Heart right ventricle (tissue), 16 donors: ENCODE results near the gene PAFAH1B1. TPM values are rescaled to one million over a fixed set of nuclear protein-coding genes. Genes with fewer than 3 reads are reported as not detected.
"Not testable (repeated sequence)": the region's sequence is repeated elsewhere in the genome, so short reads cannot be mapped to it uniquely, and the experiment has no call there.

Experiments
- ATAC-seq, 8 donors: fragments of 200-7000 bp; cut with Tn5 transposase; one replicate each; pipeline ENCODE4 v1.9.1; 2020; ENCODE audit warnings: mild to moderate bottlenecking in 8 of 8, moderate library complexity in 8 of 8, moderate number of reproducible peaks in 1 of 8
- DNase-seq, 2 donors: peaks; one replicate each; pipeline ENCODE4 v3.0.0-alpha.2; 2020
- H3K27ac ChIP-seq, 10 donors: fragments of 200-600 bp; sonication (generic) in 2 of 10; one replicate each; pipeline versions ENCODE4 v1.5.0 to v1.8.0; 2020 to 2022; ENCODE audit warnings: mild to moderate bottlenecking in 3 of 10
- H3K27me3 ChIP-seq, 7 donors: fragments of 200-600 bp; one replicate each; pipeline ENCODE4 v1.8.0; 2021 to 2022; ENCODE audit warnings: mild to moderate bottlenecking in 2 of 7
- H3K36me3 ChIP-seq, 9 donors: fragments of 200-600 bp; sonication (generic) in 1 of 9; one replicate each; pipeline versions ENCODE4 v1.5.0 to v1.8.0; 2020 to 2022; ENCODE audit warnings: mild to moderate bottlenecking in 2 of 9
- H3K4me1 ChIP-seq, 9 donors: fragments of 200-600 bp; sonication (generic) in 1 of 9; one replicate each; pipeline versions ENCODE4 v1.5.0 to v1.8.0; 2020 to 2022; ENCODE audit warnings: mild to moderate bottlenecking in 4 of 9
- H3K4me3 ChIP-seq, 10 donors: fragments of 200-600 bp; sonication (generic) in 2 of 10; one replicate each; pipeline versions ENCODE4 v1.5.0 to v1.8.0; 2020 to 2022; ENCODE audit warnings: mild to moderate bottlenecking in 7 of 10, moderate library complexity in 2 of 10
- H3K9me3 ChIP-seq, 11 donors: fragments of 200-600 bp in 10 of 11; sonication (generic) in 2 of 11; one replicate each; pipeline versions ENCODE4 v1.5.0 to v1.8.0; 2013 to 2022; ENCODE audit warnings: mild to moderate bottlenecking in 2 of 11, control low read depth in 1 of 11, moderate library complexity in 1 of 11
- CTCF ChIP-seq, 9 donors: fragments of 200-600 bp; sonication (generic) in 2 of 9; IDR thresholded peaks; one replicate each; pipeline versions ENCODE4 v1.5.0 to v1.8.0; 2021 to 2022; ENCODE audit warnings: antibody characterized with exemption in 9 of 9, mild to moderate bottlenecking in 5 of 9, moderate library complexity in 1 of 9
- WGBS, 2 donors: extraction: QIAGEN DNeasy Blood & Tissue Kit; methylation state at CpG; one replicate each; pipeline ENCODE4 v1.1.7; 2013; ENCODE audit warnings: inconsistent platforms in 1 of 2; 5-methylcytosine and 5-hydroxymethylcytosine counted together
- intact Hi-C, 10 donors: fragments of 100-400 bp; cut with DNase I; formaldehyde crosslinking; loops; one replicate each; pipeline versions ENCODE4 v1.11.1 to v1.14.2; 2022
- polyA plus RNA-seq, 2 donors: library from polyadenylated mRNA; stranded (reverse); fragments of 200-250 nt; gene quantifications; one replicate each; pipeline ENCODE4 v1.2.3, GENCODE V29; 2013
- total RNA-seq, 10 donors: library from RNA; stranded (reverse); fragmentation: NEBNext Ultra II Directional in 3 of 10; extraction: Animal tissue kit (Norgen Biotek cat#: 25700) in 3 of 10; gene quantifications; one replicate each; pipeline versions ENCODE4 v1.2.1 to v1.2.4, GENCODE V29; 2021 to 2023
- donor health status: Arrhythmogenic right ventricular cardiomyopathy.
- donor health status: ischemic (EF 13 %, LVEDD 7.1; RV severe dilation, severe dysfunction).
- donor health status: healthy with polysubstance abuse.
- donor health status: DM: no; HTN: yes; CAD: no.
- donor health status: DM: no; HTN: no; CAD: no.
- donor health status: ischemic (EF 25% LVEDD 6.9; RV normal size, moderate dysfunction).
- donor health status: ischemic (EF 25% LVEDD 5.7; RV mildly dilated, moderate dysfunction).
- donor health status: healthy.
- donor health status: DM: yes; HTN: yes; CAD: no.
- donor health status: Ischemic cardiomyopathy.
- donor health status: ischemic (EF 35%, LVEDD 5.7; RV mildly dilated, moderate dysfunction).
- donor health status: nonischemic (EF 11% LVEDD 7.7; RV severe dilation, severe dysfunction).
- donor health status: DM: yes; HTN: yes; CAD: no.
- donor health status: PGD.
- donor health status: ischemic (EF 29% LVEDD 5.4; RV normal size, mild dysfunction).
- donor health status: nonischemic (EF 23%, LVEDD 6.1; RV moderate dilation, normal function).

Gene PAFAH1B1
- total and polyA plus RNA-seq, 12 donors = 39.3 to 155 (median 130) TPM

- WGBS, 2 donors = 67 to 74% methylated on average over 10 of the region's 10 CpGs
- Histone ChIP-seq H3K27me3 (no peaks in the 10 kb centered on the region), H3K36me3 (peaks cover 0 to 8% (median 0%) of the 10 kb centered on the region in 9 donors), H3K9me3 (peaks cover 0 to 22% (median 0%) of the 10 kb centered on the region in 11 donors), H3K4me1 (peaks cover 2 to 73% (median 30%) of the 10 kb centered on the region in 9 donors), H3K27ac (peak overlapping the region in 1 of 10 donors; percentile 46), H3K4me3 (no peak overlapping the region)
- TF ChIP-seq CTCF (IDR thresholded peaks at IDR 0.05) = no peak
- DNase-seq (no peak), ATAC-seq (no peak)
- intact Hi-C loops = no loop called here
Measured at GRCh38 chr17:2624292-2624731, 30.9 kb downstream of the PAFAH1B1 start.

GRCh38 chr17:2626626-2627219, 33.3 kb downstream of the PAFAH1B1 start:
- H3K4me3 ChIP-seq, DNase-seq, H3K27ac ChIP-seq, ATAC-seq, H3K36me3 ChIP-seq, H3K27me3 ChIP-seq, intact Hi-C loops: not testable (repeated sequence)
- 95 to 96% methylated on average over 7 of the region's 7 CpGs for WGBS, 2 donors
- Histone ChIP-seq H3K4me1 (peaks cover 0 to 85% (median 41%) of the 10 kb centered on the region in 9 donors), H3K9me3 (peaks cover 0 to 24% (median 0%) of the 10 kb centered on the region in 11 donors)

- H3K9me3 ChIP-seq = peaks cover 0 to 24% (median 0%) of the 10 kb centered on the region in 11 donors
- 77 to 93% methylated on average over 2 of the region's 2 CpGs for WGBS, 2 donors
- intact Hi-C loops, H3K27me3 ChIP-seq, H3K36me3 ChIP-seq, H3K27ac ChIP-seq, ATAC-seq, DNase-seq, H3K4me3 ChIP-seq: not testable (repeated sequence)
- H3K4me1 ChIP-seq = peaks cover 0 to 70% (median 52%) of the 10 kb centered on the region in 9 donors
Measured at GRCh38 chr17:2628922-2629321, 35.5 kb downstream of the PAFAH1B1 start.

GRCh38 chr17:2631211-2631610, 37.8 kb downstream of the PAFAH1B1 start:
- Histone ChIP-seq H3K4me1 (peaks cover 0 to 72% (median 52%) of the 10 kb centered on the region in 9 donors), H3K27ac (peak overlapping the region in 1 of 10 donors; percentile 15), H3K27me3 (no peaks in the 10 kb centered on the region), H3K9me3 (peaks cover 0 to 24% (median 0%) of the 10 kb centered on the region in 11 donors), H3K36me3 (peaks cover 0 to 17% (median 0%) of the 10 kb centered on the region in 9 donors), H3K4me3 (no peak overlapping the region)
- no peak for ATAC-seq
- WGBS, 2 donors = 60 to 66% methylated on average over 9 of the region's 9 CpGs
- TF ChIP-seq CTCF (IDR thresholded peaks at IDR 0.05) = no peak
- no peak for DNase-seq
- intact Hi-C loops = no loop called here

GRCh38 chr17:2634361-2634960, 41.0 kb downstream of the PAFAH1B1 start:
- H3K27me3 ChIP-seq = no peaks in the 10 kb centered on the region
- TF ChIP-seq CTCF (IDR thresholded peaks at IDR 0.05) = no peak
- DNase-seq (no peak), ATAC-seq (peak in 1 of 8 donors; percentile 40)
- intact Hi-C loops = no loop called here
- peaks cover 0 to 38% (median 11%) of the 10 kb centered on the region in 9 donors for H3K36me3 ChIP-seq
- H3K4me3 ChIP-seq = no peak overlapping the region
- H3K4me1 ChIP-seq = peaks cover 0 to 85% (median 49%) of the 10 kb centered on the region in 9 donors
- H3K27ac ChIP-seq = no peak overlapping the region
- H3K9me3 ChIP-seq = peaks cover 0 to 3% (median 0%) of the 10 kb centered on the region in 11 donors
- 78 to 79% methylated on average over 9 of the region's 9 CpGs for WGBS, 2 donors
